Vagina (tissue), 2 donors: Measurements from ENCODE around the gene PDE11A. TPM values are rescaled to one million over a fixed set of nuclear protein-coding genes. Genes with fewer than 3 reads are reported as not detected.

Experiments used
- DNase-seq, 2 donors: peaks; one replicate each; pipeline ENCODE4 v3.0.0-alpha.2; 2017; ENCODE audit errors: extremely low spot score in 2 of 2
- H3K27ac ChIP-seq: fragments of 200-600 bp; sonication (generic); one replicate; pipeline ENCODE4 v1.5.1; 2019
- H3K27me3 ChIP-seq: fragments of 200-600 bp; sonication (generic); one replicate; pipeline ENCODE4 v1.5.1; 2019
- H3K36me3 ChIP-seq, 2 donors: fragments of 200-600 bp; sonication (generic); one replicate each; pipeline ENCODE4 v1.5.1; 2017 to 2019
- H3K4me1 ChIP-seq: fragments of 200-600 bp; sonication (generic); one replicate; pipeline ENCODE4 v1.5.1; 2019
- H3K4me3 ChIP-seq, 2 donors: fragments of 200-600 bp; sonication (generic); 1 replicate in 1 of 2; 2 replicates in 1 of 2; pipeline ENCODE4 v1.5.1; 2016 to 2019
- H3K9me3 ChIP-seq: fragments of 200-600 bp; sonication (generic); one replicate; pipeline ENCODE4 v1.5.1; 2019
- CTCF ChIP-seq, 3 experiments: fragments of 450-650 bp in 2 of 3; fragments of 200-600 bp in 1 of 3; sonication (generic) in 1 of 3; IDR thresholded peaks; one replicate each; pipeline ENCODE4 v1.5.1; 2017 to 2019; ENCODE audit warnings: antibody characterized with exemption in 3 of 3, mild to moderate bottlenecking in 2 of 3, moderate library complexity in 2 of 3
- POLR2A ChIP-seq, 2 donors: fragments of 450-650 bp; IDR thresholded peaks; one replicate each; pipeline ENCODE4 v1.6.1; 2017; ENCODE audit warnings: antibody characterized with exemption in 2 of 2, mild to moderate bottlenecking in 2 of 2, moderate library complexity in 2 of 2
- POLR2AphosphoS5 ChIP-seq, 2 donors: sonication (generic); formaldehyde crosslinking; IDR thresholded peaks; one replicate each; pipeline ENCODE4 v1.9.0; 2017; ENCODE audit warnings: antibody characterized with exemption in 2 of 2, mild to moderate bottlenecking in 2 of 2, low read depth in 1 of 2; ENCODE audit not compliant: insufficient read depth in 1 of 2
- intact Hi-C: fragments of 100-400 bp; cut with DNase I; formaldehyde crosslinking; loops from one replicate; pipeline ENCODE4 v1.15.1; 2023
- total RNA-seq: library from RNA; depleted of rRNA; stranded (reverse); fragments of >200 nt; gene quantifications from one replicate; pipeline ENCODE4 v1.2.3, GENCODE V29; 2016

Gene PDE11A
- total RNA-seq, 1 donor from 2014 or later = 0.25 TPM

GRCh38 chr2:177880285-177880684, 192.3 kb downstream of the PDE11A start:
- no peaks in the 10 kb centered on the region for H3K4me1 ChIP-seq
- no peak overlapping the region for H3K4me3 ChIP-seq
- H3K9me3 ChIP-seq = no peaks in the 10 kb centered on the region
- no peak for TF ChIP-seq POLR2AphosphoS5 (IDR thresholded peaks at IDR 0.05; ENCODE audit: insufficient read depth in 1 of 2, low read depth in 1 of 2)
- TF ChIP-seq CTCF (IDR thresholded peaks at IDR 0.05) = no peak
- TF ChIP-seq POLR2A (IDR thresholded peaks at IDR 0.05) = no peak
- no peaks in the 10 kb centered on the region for H3K36me3 ChIP-seq
- intact Hi-C loops = no loop called here
- no peak overlapping the region for H3K27ac ChIP-seq
- no peaks in the 10 kb centered on the region for H3K27me3 ChIP-seq
- no peak for DNase-seq

- intact Hi-C loops = no loop called here
- TF ChIP-seq POLR2A (IDR thresholded peaks at IDR 0.05) = no peak
- no peak for TF ChIP-seq CTCF (IDR thresholded peaks at IDR 0.05)
- no peak for TF ChIP-seq POLR2AphosphoS5 (IDR thresholded peaks at IDR 0.05; ENCODE audit: insufficient read depth in 1 of 2, low read depth in 1 of 2)
These were observed 195.6 kb downstream of the PDE11A start for GRCh38 chr2:177876950-177877349.

GRCh38 chr2:177874686-177875085, 197.9 kb downstream of the PDE11A start:
- Histone ChIP-seq H3K27me3 (no peaks in the 10 kb centered on the region), H3K9me3 (no peaks in the 10 kb centered on the region), H3K27ac (no peak overlapping the region), H3K4me1 (no peaks in the 10 kb centered on the region), H3K36me3 (no peaks in the 10 kb centered on the region), H3K4me3 (no peak overlapping the region)
- DNase-seq = no peak
- TF ChIP-seq POLR2A (IDR thresholded peaks at IDR 0.05) (no peak), CTCF (IDR thresholded peaks at IDR 0.05) (no peak), POLR2AphosphoS5 (IDR thresholded peaks at IDR 0.05; ENCODE audit: insufficient read depth in 1 of 2, low read depth in 1 of 2) (no peak)
- intact Hi-C loops = no loop called here

More at GRCh38 chr2:177876950-177877349, 195.6 kb downstream of the PDE11A start:
- Histone ChIP-seq H3K4me1 (no peaks in the 10 kb centered on the region), H3K27me3 (no peaks in the 10 kb centered on the region), H3K27ac (no peak overlapping the region), H3K4me3 (no peak overlapping the region), H3K9me3 (no peaks in the 10 kb centered on the region), H3K36me3 (no peaks in the 10 kb centered on the region)
- no peak for DNase-seq

GRCh38 chr2:177873915-177874314, 198.7 kb downstream of the PDE11A start:
- no peaks in the 10 kb centered on the region for H3K27me3 ChIP-seq
- intact Hi-C loops = no loop called here
- no peak for DNase-seq
- no peak for TF ChIP-seq POLR2A (IDR thresholded peaks at IDR 0.05)
- no peak for TF ChIP-seq CTCF (IDR thresholded peaks at IDR 0.05)
- TF ChIP-seq POLR2AphosphoS5 (IDR thresholded peaks at IDR 0.05; ENCODE audit: insufficient read depth in 1 of 2, low read depth in 1 of 2) = no peak
- no peak overlapping the region for H3K4me3 ChIP-seq
- H3K36me3 ChIP-seq = no peaks in the 10 kb centered on the region
- H3K27ac ChIP-seq = no peak overlapping the region
- no peaks in the 10 kb centered on the region for H3K9me3 ChIP-seq
- H3K4me1 ChIP-seq = no peaks in the 10 kb centered on the region

- no peak overlapping the region for H3K27ac ChIP-seq
- TF ChIP-seq POLR2A (IDR thresholded peaks at IDR 0.05) (no peak), CTCF (IDR thresholded peaks at IDR 0.05) (no peak), POLR2AphosphoS5 (IDR thresholded peaks at IDR 0.05; ENCODE audit: insufficient read depth in 1 of 2, low read depth in 1 of 2) (no peak)
- DNase-seq = no peak
- no peak overlapping the region for H3K4me3 ChIP-seq
- no peaks in the 10 kb centered on the region for H3K4me1 ChIP-seq
- no peaks in the 10 kb centered on the region for H3K27me3 ChIP-seq
- H3K9me3 ChIP-seq = no peaks in the 10 kb centered on the region
- H3K36me3 ChIP-seq = no peaks in the 10 kb centered on the region
- intact Hi-C loops = no loop called here
These were observed 200.3 kb downstream of the PDE11A start for GRCh38 chr2:177872286-177872685.
